GM21786 (cell line): ENCODE results near the gene GXYLT2.

Source experiments
- ATAC-seq: cut with Tn5 transposase; IDR thresholded peaks from one replicate; pipeline ENCODE4 v1.9.1; 2021; ENCODE audit not compliant: unreplicated experiment

The GXYLT2 gene

DNA sequence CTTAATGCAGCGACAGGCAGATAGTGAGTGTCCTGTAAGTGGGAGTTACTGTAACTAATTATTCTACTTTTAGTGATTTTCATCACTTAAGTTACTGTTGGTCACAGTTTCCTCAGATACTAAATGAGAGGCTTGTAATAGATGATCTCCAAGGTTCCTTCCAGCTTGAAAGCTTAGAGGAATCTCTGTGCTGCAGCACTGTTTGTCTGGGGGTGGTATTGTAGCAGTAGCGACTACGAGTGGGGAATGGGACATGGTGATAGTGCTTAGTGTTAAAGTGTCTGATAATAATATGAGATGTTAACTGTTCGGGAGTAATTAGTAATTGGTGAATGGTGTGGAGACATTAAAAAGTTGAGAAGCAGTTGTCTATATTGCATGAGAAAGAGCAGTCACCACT, 121.2 kb downstream of the GXYLT2 start:
- no peak for ATAC-seq

DNA sequence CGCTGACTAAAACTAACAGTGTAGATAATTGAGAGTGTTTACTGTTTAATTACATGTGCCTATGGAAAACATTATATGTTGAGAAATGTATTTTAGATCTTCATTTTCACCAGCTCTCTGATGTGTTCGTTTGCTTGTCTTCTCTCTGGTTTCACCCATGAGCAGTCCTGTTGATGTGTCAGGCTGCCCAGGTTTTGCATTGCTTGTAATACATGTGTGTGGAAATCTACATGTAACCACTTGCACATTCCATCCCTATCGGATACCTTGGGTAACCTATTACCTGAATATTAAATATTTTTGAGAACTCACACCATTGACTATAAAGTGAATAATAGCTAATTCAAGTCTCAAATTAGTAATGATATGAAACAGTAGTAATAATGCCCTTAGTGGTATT, 121.9 kb downstream of the GXYLT2 start:
- ATAC-seq = no peak

DNA sequence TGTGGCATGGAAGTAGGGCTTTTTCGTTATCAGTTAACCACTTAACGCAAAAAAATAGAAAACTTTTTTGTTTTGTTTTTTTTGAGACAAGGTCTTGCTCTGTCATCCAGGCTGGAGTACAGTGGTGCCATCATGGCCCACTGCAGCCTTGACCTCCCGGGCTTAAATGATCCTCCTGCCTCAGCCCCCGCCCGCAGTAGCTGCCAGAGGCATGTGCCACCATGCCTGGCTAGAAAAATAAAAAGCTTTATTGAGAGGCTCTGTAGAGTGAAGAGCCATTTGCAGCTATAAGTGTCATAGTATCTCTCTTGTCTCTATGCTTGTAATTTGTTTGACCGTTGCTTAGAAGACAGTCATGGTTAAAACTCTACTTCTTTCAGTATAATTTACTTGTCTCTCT, 122.3 kb downstream of the GXYLT2 start:
- no peak for ATAC-seq

DNA sequence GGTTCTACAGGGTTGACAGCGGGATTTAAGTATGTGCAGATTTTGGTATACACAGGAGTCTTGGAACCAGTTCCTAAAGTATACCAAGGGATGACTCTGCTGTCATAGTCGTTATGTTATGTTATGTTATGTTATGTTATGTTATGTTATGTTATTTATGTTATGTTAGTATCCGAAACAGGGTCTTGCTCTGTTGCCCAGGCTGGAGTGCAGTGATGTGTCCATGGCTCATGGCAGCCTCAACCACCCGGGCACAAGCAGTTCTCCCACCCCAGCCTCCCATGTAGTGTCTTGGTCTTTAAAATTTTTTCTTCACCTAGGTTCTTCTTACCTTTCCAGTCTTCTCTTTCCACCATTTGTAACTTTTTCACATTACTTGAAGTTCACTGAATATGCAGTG, 130.5 kb downstream of the GXYLT2 start:
- no peak for ATAC-seq

DNA sequence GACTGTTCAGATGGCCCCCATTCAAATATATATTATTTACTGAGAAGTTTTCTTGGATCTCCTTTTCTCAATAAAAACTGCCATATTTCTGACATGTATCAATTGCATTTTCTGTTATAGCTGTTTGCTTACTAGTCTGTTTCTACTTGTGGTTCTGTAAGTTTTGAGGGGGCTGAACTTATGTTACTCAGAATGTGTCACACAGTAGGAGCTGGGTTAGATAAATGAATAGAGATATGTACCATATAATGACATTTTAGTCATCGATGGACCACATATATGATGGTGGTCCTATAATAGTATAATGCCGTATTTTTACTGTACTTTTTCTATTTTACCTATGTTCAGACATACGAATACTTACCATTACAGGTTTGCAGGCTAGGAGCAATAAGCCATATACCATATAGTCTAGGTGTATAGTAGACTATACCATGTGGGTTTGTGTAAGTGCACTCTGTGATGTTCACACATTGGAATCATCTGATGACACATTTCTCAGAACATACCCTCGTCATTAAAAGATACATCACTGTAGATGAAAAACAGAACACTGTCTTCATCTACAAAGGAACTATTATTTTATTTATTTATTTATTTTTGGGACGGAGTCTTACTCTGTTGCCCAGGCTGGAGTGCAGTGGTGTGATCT, 131.1 kb downstream of the GXYLT2 start:
- no peak for ATAC-seq

DNA sequence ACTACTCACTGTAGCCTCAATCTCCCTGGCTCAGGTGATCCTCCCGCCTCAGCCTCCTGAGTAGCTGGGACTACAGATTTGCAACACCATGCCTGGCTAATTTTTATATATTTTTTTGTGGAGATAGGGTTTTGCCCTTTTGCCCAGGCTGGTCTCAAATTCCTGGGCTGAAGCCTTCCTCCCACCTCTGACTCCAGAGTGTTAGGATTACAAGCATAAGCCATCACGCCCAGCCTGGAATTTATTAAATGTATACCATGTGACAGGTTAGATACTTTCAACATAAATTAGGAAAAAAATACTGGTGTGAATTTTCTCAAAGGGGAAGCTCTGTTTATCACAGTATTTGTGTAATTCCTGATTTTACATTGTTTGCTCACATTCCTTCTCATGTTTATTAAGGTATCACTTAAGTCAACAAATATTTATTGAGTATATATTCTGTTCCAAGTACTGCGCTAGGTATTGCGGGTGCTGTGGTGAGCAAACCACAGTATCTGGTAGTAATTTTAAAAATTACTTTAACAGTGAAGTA, 133.5 kb downstream of the GXYLT2 start:
- no peak for ATAC-seq

DNA sequence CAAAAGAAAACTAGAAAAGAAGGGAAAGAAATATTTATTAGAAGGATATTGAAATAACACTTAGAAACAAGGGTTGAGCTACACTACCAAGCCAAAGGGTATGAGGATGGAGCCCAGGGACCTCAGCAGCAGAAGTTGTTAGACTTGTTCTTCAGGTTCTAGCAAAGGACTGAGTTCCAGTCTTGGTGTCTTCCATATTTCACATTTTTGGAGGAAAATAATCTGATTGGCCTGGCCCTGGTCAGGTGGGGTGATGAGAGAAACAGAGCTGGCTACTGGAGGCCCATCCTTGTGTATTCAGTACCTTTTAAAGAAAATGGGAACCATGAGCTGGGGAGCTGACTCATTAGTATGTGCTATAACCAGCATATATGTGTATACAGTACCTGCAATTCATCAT, 137.0 kb downstream of the GXYLT2 start:
- ATAC-seq = no peak

DNA sequence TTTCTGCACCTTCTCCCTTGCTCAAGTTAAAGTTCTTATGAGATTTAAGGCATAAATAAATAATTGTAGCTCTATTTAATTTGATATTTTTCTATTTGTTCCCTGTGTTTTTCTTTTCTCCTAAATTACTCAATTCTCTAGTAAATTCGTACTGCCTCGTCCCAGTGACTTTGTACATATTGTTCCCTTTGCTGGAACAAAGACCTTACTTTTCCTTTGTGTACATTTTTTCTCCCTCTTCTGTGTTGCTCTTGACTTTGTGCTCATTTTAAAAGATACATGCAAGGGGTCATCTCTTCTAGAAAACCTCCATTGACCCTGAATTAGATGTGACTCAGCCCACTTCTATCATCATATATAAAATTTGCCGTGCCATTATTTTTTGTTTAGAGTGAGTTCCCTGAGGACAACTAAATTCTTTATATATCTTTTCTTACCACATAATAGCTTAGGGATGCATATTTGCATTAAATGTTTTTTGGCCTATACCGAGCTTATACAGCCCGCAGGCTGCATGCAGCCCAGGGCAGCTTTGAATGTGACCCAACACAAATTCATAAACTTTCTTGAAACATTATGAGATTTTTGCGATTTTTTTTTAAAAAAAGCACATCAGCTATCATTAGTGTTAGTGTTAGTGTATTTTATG, 138.4 kb downstream of the GXYLT2 start:
- ATAC-seq = no peak
